AG04449 (cell line): ENCODE data around the gene GABPB2.
A peak's percentile ranks its signal among the peaks of the same experiment; 100 is the strongest.

Experiments used
- CTCF ChIA-PET: fragments of 350-600 bp; formaldehyde crosslinking; extraction: SDS; loops from one replicate; lab custom pipeline; 2021; ENCODE audit warnings: antibody characterized with exemption; lab: Yijun Ruan, JAX
- POLR2A ChIA-PET: fragments of 400-600, 350-600 bp; formaldehyde crosslinking; extraction: SDS; loops from one replicate; lab custom pipeline; 2020; ENCODE audit warnings: antibody characterized with exemption, inconsistent platforms; lab: Yijun Ruan, JAX
- DNase-seq: peaks from one replicate; pipeline ENCODE4 v3.0.0-alpha.2; 2010; ENCODE audit warnings: low read depth, low spot score
- H3K4me3 ChIP-seq: 2 replicates; pipeline ENCODE4 v1.5.1; 2011; ENCODE audit warnings: low read depth, mild to moderate bottlenecking, control low read depth, low read length
- CTCF ChIP-seq: IDR thresholded peaks from one replicate; pipeline ENCODE4 v1.5.1; 2011; ENCODE audit warnings: mild to moderate bottlenecking, moderate library complexity, low read length, control low read depth, inconsistent platforms; ENCODE audit not compliant: insufficient read depth; ENCODE audit errors: missing control alignments

Gene GABPB2

GRCh38 chr1:151106894-151107293 is 36.3 kb downstream of the GABPB2 start:
- CTCF ChIA-PET = interaction anchor here (0.9 to 16.8 kb wide), 4 partner anchors 9 to 53 kb away, joined by 3 to 412 read pairs (median 6); partner anchors contain the start of genes LYSMD1, SCNM1 and TNFAIP8L2
- POLR2A ChIA-PET = no interaction called here
- TF ChIP-seq CTCF = no peak
- DNase-seq = no peak
- H3K4me3 ChIP-seq = no peak overlapping the region

- POLR2A ChIA-PET = no interaction called here
- no peak overlapping the region for H3K4me3 ChIP-seq
- DNase-seq = no peak
- CTCF ChIA-PET = interaction anchor here (0.7 to 2.8 kb wide), 4 partner anchors 9 to 47 kb away, joined by 3 to 12 read pairs (median 6); no protein-coding TSS in a partner anchor
- no peak for TF ChIP-seq CTCF
Measured at GRCh38 chr1:151108331-151108730, 37.8 kb downstream of the GABPB2 start.

DNA sequence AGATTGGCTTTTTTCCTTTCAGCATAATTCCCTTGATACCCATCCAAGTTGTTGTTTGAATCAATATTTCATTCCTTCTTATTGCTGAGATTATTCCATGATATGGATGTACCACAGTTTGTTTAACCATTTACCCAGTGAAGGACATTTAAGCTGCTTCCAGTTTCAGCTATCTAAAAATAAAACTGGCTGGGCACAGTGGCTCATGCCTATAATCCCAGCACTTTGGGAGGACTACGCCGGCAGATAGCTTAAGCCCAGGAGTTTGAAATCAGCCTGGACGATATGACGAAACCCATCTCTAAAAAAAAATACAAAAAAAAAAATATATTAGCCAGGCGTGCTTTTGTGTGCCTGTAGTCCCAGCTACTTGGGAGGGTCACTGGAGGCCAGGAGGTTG is 43.3 kb downstream of the GABPB2 start:
- no peak for DNase-seq
- ChIA-PET POLR2A (no interaction called here), CTCF (interaction anchor here (1.2 to 4.9 kb wide), 2 partner anchors 14 to 26 kb away, joined by 3 to 58 read pairs; no protein-coding TSS in a partner anchor)
- no peak for TF ChIP-seq CTCF
- H3K4me3 ChIP-seq = no peak overlapping the region

GRCh38 chr1:151124763-151125403 is 54.3 kb downstream of the GABPB2 start:
- POLR2A ChIA-PET = no interaction called here
- CTCF ChIA-PET = interaction anchor here (1.2 to 2.5 kb wide), 2 partner anchors 25 to 28 kb away, joined by 4 to 13 read pairs; no protein-coding TSS in a partner anchor
- no peak overlapping the region for H3K4me3 ChIP-seq
- TF ChIP-seq CTCF = no peak
- DNase-seq = no peak

DNA sequence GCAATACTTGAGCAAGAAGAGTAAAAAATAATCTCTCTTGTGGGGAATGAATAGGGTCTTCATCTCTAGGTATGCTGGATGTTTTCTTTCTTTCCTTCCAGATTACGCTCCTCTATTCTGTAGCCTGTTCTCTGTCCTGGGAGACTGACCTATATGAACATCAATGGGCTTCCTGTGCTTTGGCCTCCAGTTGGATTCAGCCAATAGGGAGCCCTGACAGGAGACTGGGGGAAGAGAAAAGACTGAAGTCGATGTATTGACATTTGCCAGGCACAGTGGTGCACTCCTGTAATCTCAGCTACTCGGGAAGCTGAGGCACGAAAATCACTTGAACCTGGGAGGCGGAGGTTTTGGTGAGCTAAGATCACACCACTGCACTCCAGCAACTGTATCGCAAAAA is 58.2 kb downstream of the GABPB2 start:
- POLR2A ChIA-PET = no interaction called here
- no peak for TF ChIP-seq CTCF
- CTCF ChIA-PET = interaction anchor here (1.9 kb wide), 1 partner anchor 29 kb away, joined by 8 read pairs; no protein-coding TSS in a partner anchor

DNA sequence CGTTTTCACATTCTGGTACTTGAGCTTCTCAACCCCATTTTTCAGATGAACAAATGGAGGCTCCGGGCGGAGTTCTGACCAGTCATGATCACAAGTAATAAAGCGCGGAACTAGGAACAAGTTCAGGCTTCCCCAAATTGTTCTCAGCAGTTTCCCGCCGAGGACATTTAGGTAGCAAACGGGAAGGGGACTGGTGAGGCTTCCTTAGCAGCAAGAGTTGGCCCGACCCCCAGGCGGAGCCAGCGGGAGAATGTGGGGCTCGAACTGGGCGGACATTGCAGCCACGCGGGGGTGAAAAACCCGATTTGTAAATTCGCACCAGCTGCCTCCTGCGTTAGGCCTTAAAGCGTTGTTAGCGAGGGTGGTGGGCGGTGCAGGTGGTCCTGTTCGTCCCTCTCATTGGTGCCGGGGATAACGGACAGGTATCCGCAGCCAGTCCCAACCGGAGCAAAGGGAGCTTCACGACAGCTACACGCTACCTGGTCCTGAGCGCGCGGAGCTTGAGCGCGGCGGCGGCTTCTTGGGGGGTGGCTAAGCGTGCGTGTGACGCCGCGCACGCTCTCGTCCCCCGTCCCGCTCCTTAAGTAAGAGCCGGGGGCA is 60.5 kb downstream of the GABPB2 start:
- peak overlapping the region; percentile 44 for H3K4me3 ChIP-seq
- CTCF ChIA-PET = interaction anchor here (0.7 to 3.0 kb wide), 6 partner anchors 14 to 107 kb away, joined by 3 to 16 read pairs (median 3); partner anchors contain the start of gene TMOD4
- POLR2A ChIA-PET = interaction anchor here (1.0 to 1.3 kb wide), 3 partner anchors 10 to 70 kb away, joined by 4 to 8 read pairs (median 4); partner anchors contain the start of genes LYSMD1 and MLLT11
- DNase-seq = peak; percentile 17
- no peak for TF ChIP-seq CTCF

More for the DNA sequence above, 58.2 kb downstream of the GABPB2 start:
- H3K4me3 ChIP-seq = no peak overlapping the region
- DNase-seq = no peak
